CD4-positive, alpha-beta T cell treated with Interleukin-12 subunit alpha and Interleukin-12 subunit beta, for 1 hour (primary cell): ENCODE data around the gene SLC16A8.

Experiments used
- DNase-seq: peaks from one replicate; pipeline ENCODE4 v3.0.0-alpha.2; 2020

SLC16A8 gene

GRCh38 chr22:38070250-38070921 lies 13.6 kb downstream of the SLC16A8 start:
- no peak for DNase-seq

- no peak for DNase-seq
Observed at GRCh38 chr22:38069372-38070249, 14.4 kb downstream of the SLC16A8 start.

- DNase-seq: no peak
Observed at GRCh38 chr22:38068641-38069371, 15.2 kb downstream of the SLC16A8 start.

GRCh38 chr22:38067761-38068360 lies 16.1 kb downstream of the SLC16A8 start:
- no peak for DNase-seq

- DNase-seq: no peak
Observed at GRCh38 chr22:38067028-38067415, 17.0 kb downstream of the SLC16A8 start.

- DNase-seq: no peak
Observed at GRCh38 chr22:38066381-38067027, 17.5 kb downstream of the SLC16A8 start.

- no peak for DNase-seq
Observed at GRCh38 chr22:38065539-38065938, 18.4 kb downstream of the SLC16A8 start.

- no peak for DNase-seq
Observed at GRCh38 chr22:38062791-38063190, 21.2 kb downstream of the SLC16A8 start.

- DNase-seq: peak; percentile 86
Observed at GRCh38 chr22:38056969-38057891, 26.8 kb downstream of the SLC16A8 start, which contains the start of gene PICK1. TSS of gene PICK1 (plus strand) at chr22:38057404. CDS start at chr22:38057810, 406 bp downstream.

- peak; percentile 83 for DNase-seq
Observed at GRCh38 chr22:38051900-38052862, 31.8 kb downstream of the SLC16A8 start.

- DNase-seq: no peak
Observed at GRCh38 chr22:38051261-38051660, 32.7 kb downstream of the SLC16A8 start.

GRCh38 chr22:38050720-38051119 lies 33.3 kb downstream of the SLC16A8 start:
- DNase-seq: no peak

- no peak for DNase-seq
Observed at GRCh38 chr22:38049812-38050619, 34.0 kb downstream of the SLC16A8 start.

GRCh38 chr22:38046070-38046748 lies 37.8 kb downstream of the SLC16A8 start:
- no peak for DNase-seq

GRCh38 chr22:38043151-38044039 lies 40.6 kb downstream of the SLC16A8 start:
- DNase-seq: no peak

- no peak for DNase-seq
Observed at GRCh38 chr22:38042488-38042790, 41.5 kb downstream of the SLC16A8 start.

GRCh38 chr22:38041760-38042487 lies 42.1 kb downstream of the SLC16A8 start:
- no peak for DNase-seq
